SU-DHL-6 (cell line): ENCODE measurements around the gene ITIH6.

Experiments used
- H2AFZ ChIP-seq: fragments of 200-600 bp; sonication (generic); 2 replicates; pipeline ENCODE4 v1.6.1; 2014; ENCODE audit warnings: low read depth, mild to moderate bottlenecking, moderate library complexity, mixed read lengths, antibody characterized with exemption, low read length; ENCODE audit not compliant: severe bottlenecking
- H3F3A ChIP-seq: fragments of 200-600 bp; shearing (Covaris generic); 2 replicates; pipeline ENCODE4 v1.6.0; 2016; ENCODE audit warnings: antibody characterized with exemption, mild to moderate bottlenecking; ENCODE audit not compliant: insufficient read depth
- H3K27ac ChIP-seq: fragments of 200-600 bp; sonication (generic); 2 replicates; pipeline ENCODE4 v1.5.1; 2016; ENCODE audit warnings: low read depth, mild to moderate bottlenecking, low read length, moderate library complexity, mixed read lengths
- H3K27me3 ChIP-seq: fragments of 200-600 bp; sonication (generic), shearing (Covaris generic); 2 replicates; pipeline ENCODE4 v1.6.0; 2014; ENCODE audit warnings: mild to moderate bottlenecking, low read length
- H3K36me3 ChIP-seq: fragments of 200-600 bp; sonication (generic); 2 replicates; pipeline ENCODE4 v1.6.1; 2014; ENCODE audit warnings: mild to moderate bottlenecking, low read length, mixed read lengths
- H3K4me2 ChIP-seq: fragments of 300-600, 200-600 bp; shearing (Covaris generic), sonication (generic); 2 replicates; pipeline ENCODE4 v1.6.0; 2014; ENCODE audit warnings: low read length, low read depth, mild to moderate bottlenecking; ENCODE audit not compliant: poor library complexity, severe bottlenecking
- H3K4me3 ChIP-seq: fragments of 200-600 bp; sonication (generic); 2 replicates; pipeline ENCODE4 v1.5.1; 2014; ENCODE audit warnings: antibody characterized with exemption, low read length, mild to moderate bottlenecking, mixed read lengths; ENCODE audit not compliant: insufficient read depth, poor library complexity, severe bottlenecking
- H3K79me2 ChIP-seq: fragments of 200-600 bp; sonication (generic); 2 replicates; pipeline ENCODE4 v1.6.1; 2014; ENCODE audit warnings: mild to moderate bottlenecking, low read length, moderate library complexity; ENCODE audit not compliant: insufficient read depth
- H3K9ac ChIP-seq: fragments of 200-600 bp; sonication (generic); 2 replicates; pipeline ENCODE4 v1.7.0; 2014; ENCODE audit warnings: mild to moderate bottlenecking, low read length
- H3K9me2 ChIP-seq: fragments of 200-600 bp; sonication (generic); replicated peaks from 2 replicates; pipeline ENCODE4 v1.6.1; 2014; ENCODE audit warnings: low read length; ENCODE audit not compliant: insufficient read depth
- H3K9me3 ChIP-seq: fragments of 200-600 bp; sonication (generic); 2 replicates; pipeline ENCODE4 v1.6.1; 2014; ENCODE audit warnings: low read length, mixed read lengths; ENCODE audit not compliant: insufficient read depth
- H4K20me1 ChIP-seq: fragments of 200-600 bp; sonication (generic); 2 replicates; pipeline ENCODE4 v1.6.1; 2014; ENCODE audit warnings: low read depth, mild to moderate bottlenecking, antibody characterized with exemption, low read length, moderate library complexity, mixed read lengths
- CTCF ChIP-seq: fragments of 200-600 bp; sonication (generic); IDR thresholded peaks from one replicate; pipeline ENCODE4 v1.5.1; 2017; ENCODE audit warnings: antibody characterized with exemption, mild to moderate bottlenecking, low read length, moderate library complexity; ENCODE audit not compliant: insufficient read depth, poor library complexity, severe bottlenecking
- EZH2phosphoT487 ChIP-seq: fragments of 200-600 bp; sonication (generic), shearing (Covaris generic); conservative IDR thresholded peaks from 2 replicates; pipeline ENCODE4 v1.6.1; 2018; ENCODE audit warnings: mild to moderate bottlenecking, antibody characterized with exemption, low read length, moderate library complexity, mixed read lengths

ITIH6 gene

GRCh38 chrX:54758114-54759055 is 39.7 kb downstream of the ITIH6 start:
- Histone ChIP-seq H3K9me2 (no peaks in the 10 kb centered on the region), H2AFZ (no peak overlapping the region), H3F3A (no peaks in the 10 kb centered on the region), H3K36me3 (no peaks in the 10 kb centered on the region), H3K9ac (no peak overlapping the region), H3K4me3 (no peak overlapping the region), H3K9me3 (no peaks in the 10 kb centered on the region), H4K20me1 (no peaks in the 10 kb centered on the region), H3K4me2 (no peak overlapping the region), H3K27me3 (no peaks in the 10 kb centered on the region), H3K79me2 (no peaks in the 10 kb centered on the region), H3K27ac (no peak overlapping the region)
- TF ChIP-seq EZH2phosphoT487 (no peak), CTCF (no peak)

- Histone ChIP-seq H3K27me3 (no peaks in the 10 kb centered on the region), H3K4me2 (no peak overlapping the region)
- TF ChIP-seq EZH2phosphoT487 (no peak), CTCF (no peak)
These were observed 43.2 kb downstream of the ITIH6 start for GRCh38 chrX:54754854-54755253.

GRCh38 chrX:54748626-54749025 is 49.4 kb downstream of the ITIH6 start:
- Histone ChIP-seq H3K9ac (no peak overlapping the region), H3K9me2 (no peaks in the 10 kb centered on the region), H3K4me2 (no peak overlapping the region), H3K27me3 (no peaks in the 10 kb centered on the region), H2AFZ (no peak overlapping the region), H3F3A (no peaks in the 10 kb centered on the region), H3K9me3 (no peaks in the 10 kb centered on the region), H3K4me3 (no peak overlapping the region), H3K79me2 (no peaks in the 10 kb centered on the region), H3K36me3 (no peaks in the 10 kb centered on the region), H4K20me1 (no peaks in the 10 kb centered on the region), H3K27ac (no peak overlapping the region)
- TF ChIP-seq CTCF (no peak), EZH2phosphoT487 (no peak)

More at GRCh38 chrX:54754854-54755253, 43.2 kb downstream of the ITIH6 start:
- no peaks in the 10 kb centered on the region for H3K9me3 ChIP-seq
- no peak overlapping the region for H3K27ac ChIP-seq
- H3K9ac ChIP-seq: no peak overlapping the region
- no peaks in the 10 kb centered on the region for H3F3A ChIP-seq
- H3K9me2 ChIP-seq: no peaks in the 10 kb centered on the region
- no peaks in the 10 kb centered on the region for H3K79me2 ChIP-seq
- no peaks in the 10 kb centered on the region for H4K20me1 ChIP-seq
- H3K4me3 ChIP-seq: no peak overlapping the region
- no peaks in the 10 kb centered on the region for H3K36me3 ChIP-seq
- H2AFZ ChIP-seq: no peak overlapping the region
